BJ (cell line): ENCODE results near the gene ARHGAP24. TPM values are rescaled to one million over a fixed set of nuclear protein-coding genes. Genes with fewer than 3 reads are reported as not detected.

Source experiments
- CTCF ChIA-PET: fragments of 350-600 bp; formaldehyde crosslinking; extraction: SDS; loops from one replicate; lab custom pipeline; 2021; ENCODE audit warnings: antibody characterized with exemption, inconsistent platforms; lab: Yijun Ruan, JAX
- POLR2A ChIA-PET: fragments of 300-600 bp; sonication (Branson Sonifier 250); formaldehyde crosslinking; extraction: SDS; loops from one replicate; lab custom pipeline; 2021; ENCODE audit warnings: antibody characterized with exemption; lab: Charles Lee
- DNase-seq: peaks from one replicate; pipeline ENCODE4 v3.0.0-alpha.2; 2011; ENCODE audit warnings: low read depth
- H3K27me3 ChIP-seq: 2 replicates; pipeline ENCODE4 v1.6.0; 2011; ENCODE audit warnings: low read length; ENCODE audit not compliant: control insufficient read depth, insufficient read depth
- H3K36me3 ChIP-seq: 2 replicates; pipeline ENCODE4 v1.5.1; 2011; ENCODE audit warnings: low read length; ENCODE audit not compliant: control insufficient read depth, insufficient read depth
- H3K4me3 ChIP-seq: 2 replicates; pipeline ENCODE4 v1.5.1; 2011; ENCODE audit warnings: low read depth, mild to moderate bottlenecking, control low read depth, low read length
- polyA plus RNA-seq: library from polyadenylated mRNA; depleted of rRNA; stranded (reverse); fragments of >200 nt; gene quantifications from 2 replicates; pipeline ENCODE4 v1.2.3, GENCODE V29; 2011
- TF ChIP-seq, protein P1 (sequence below): IDR thresholded peaks from 2 replicates; pipeline ENCODE4 v1.5.1; 2011; ENCODE audit warnings: low read depth, mild to moderate bottlenecking, control low read depth, inconsistent platforms, low read length, moderate library complexity; ENCODE audit not compliant: insufficient read depth

Gene ARHGAP24
- polyA plus RNA-seq, 1 experiment = 17.7 TPM

DNA sequence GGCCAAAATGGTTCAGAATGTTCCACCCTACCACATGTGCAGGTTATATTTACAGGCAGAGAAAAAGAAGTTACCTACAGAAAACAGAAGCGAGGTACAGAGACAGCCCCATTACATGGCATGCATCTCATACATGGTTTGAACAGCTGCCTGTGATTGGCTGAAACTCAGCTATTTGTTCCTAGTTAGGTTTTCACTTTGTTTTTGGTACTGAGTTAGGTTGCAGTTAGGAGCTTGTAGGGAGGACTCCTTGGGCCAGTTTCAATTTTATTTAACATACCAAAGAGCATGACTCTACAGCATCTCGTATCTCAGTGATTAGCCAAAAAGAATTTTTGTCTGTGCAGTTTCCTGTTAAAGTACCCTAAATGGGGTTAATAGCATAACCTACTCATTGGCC is 492.9 kb downstream of the ARHGAP24 start:
- H3K36me3 ChIP-seq = no peaks in the 10 kb centered on the region
- ChIA-PET CTCF (interaction anchor here (1.1 to 3.1 kb wide), 8 partner anchors 11 to 212 kb away, joined by 3 to 13 read pairs (median 4); no protein-coding TSS in a partner anchor), POLR2A (no interaction called here)
- H3K4me3 ChIP-seq = no peak overlapping the region
- DNase-seq = no peak
- H3K27me3 ChIP-seq = no peaks in the 10 kb centered on the region
- TF ChIP-seq, protein P1, sequence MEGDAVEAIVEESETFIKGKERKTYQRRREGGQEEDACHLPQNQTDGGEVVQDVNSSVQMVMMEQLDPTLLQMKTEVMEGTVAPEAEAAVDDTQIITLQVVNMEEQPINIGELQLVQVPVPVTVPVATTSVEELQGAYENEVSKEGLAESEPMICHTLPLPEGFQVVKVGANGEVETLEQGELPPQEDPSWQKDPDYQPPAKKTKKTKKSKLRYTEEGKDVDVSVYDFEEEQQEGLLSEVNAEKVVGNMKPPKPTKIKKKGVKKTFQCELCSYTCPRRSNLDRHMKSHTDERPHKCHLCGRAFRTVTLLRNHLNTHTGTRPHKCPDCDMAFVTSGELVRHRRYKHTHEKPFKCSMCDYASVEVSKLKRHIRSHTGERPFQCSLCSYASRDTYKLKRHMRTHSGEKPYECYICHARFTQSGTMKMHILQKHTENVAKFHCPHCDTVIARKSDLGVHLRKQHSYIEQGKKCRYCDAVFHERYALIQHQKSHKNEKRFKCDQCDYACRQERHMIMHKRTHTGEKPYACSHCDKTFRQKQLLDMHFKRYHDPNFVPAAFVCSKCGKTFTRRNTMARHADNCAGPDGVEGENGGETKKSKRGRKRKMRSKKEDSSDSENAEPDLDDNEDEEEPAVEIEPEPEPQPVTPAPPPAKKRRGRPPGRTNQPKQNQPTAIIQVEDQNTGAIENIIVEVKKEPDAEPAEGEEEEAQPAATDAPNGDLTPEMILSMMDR = no peak

DNA sequence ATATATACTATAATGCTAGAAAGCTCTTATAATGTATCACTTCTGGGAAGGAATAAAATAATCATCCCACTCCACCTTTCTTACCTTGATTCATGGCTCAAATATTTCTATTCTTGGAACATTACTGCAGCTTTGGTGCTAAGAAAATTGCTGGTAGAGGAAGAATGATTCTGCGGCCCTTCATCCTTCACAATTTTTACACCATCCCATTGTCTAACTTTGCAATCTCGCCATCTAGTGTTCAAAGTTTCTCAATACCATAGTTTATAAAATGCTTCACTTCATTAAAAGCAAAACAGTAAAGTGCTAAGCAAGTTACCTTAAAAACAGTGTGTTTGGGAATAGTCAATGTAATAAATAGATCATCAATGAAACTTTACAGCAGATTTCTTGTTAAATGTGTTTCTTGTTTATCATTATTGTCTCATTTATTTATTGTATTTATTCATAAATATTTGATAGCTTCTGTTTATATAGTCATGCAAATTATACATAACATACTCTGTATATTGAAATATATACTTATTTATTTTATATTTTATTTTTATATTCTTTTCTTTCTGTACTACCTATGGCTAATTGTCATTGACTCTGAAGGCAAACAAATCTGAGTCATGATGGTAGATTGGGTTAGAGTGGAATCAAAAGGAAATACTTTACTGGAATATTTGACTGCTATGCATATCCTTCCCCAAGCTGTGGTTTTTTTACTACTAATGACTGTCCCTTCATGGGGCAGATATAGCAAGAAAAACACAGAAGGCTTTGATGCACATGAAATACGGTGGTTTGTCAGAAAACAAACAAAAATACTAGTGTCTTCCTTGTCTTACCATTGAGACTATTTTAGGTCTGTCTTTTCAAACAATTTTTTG is 494.2 kb downstream of the ARHGAP24 start:
- H3K27me3 ChIP-seq = no peaks in the 10 kb centered on the region
- POLR2A ChIA-PET = no interaction called here
- CTCF ChIA-PET = interaction anchor here (0.6 to 3.2 kb wide), 20 partner anchors 11 to 821 kb away, joined by 3 to 31 read pairs (median 4); no protein-coding TSS in a partner anchor
- TF ChIP-seq, protein P1 = peak; percentile 52
- H3K36me3 ChIP-seq = no peaks in the 10 kb centered on the region
- H3K4me3 ChIP-seq = no peak overlapping the region
- no peak for DNase-seq

DNA sequence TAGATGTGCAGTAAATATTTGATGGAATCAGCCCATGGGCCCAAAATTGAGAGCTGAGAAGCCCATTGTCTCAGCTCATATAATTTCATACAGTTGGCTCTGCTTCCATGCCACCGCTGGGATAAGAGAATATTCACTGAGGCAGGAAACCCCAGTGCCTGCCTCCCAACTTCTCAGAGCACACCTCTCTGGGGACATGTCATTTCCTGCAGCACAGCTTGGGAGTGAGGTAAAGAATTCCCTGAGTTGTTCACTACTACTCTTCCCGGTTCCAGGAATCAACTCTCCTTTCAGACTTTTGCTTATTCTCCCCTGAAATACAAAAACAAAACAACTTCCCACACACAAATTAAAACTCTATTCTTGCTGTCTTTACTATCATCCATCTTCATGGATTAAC is 495.6 kb downstream of the ARHGAP24 start:
- TF ChIP-seq, protein P1 = no peak
- CTCF ChIA-PET = interaction anchor here (1.9 to 3.2 kb wide), 4 partner anchors 14 to 173 kb away, joined by 4 to 31 read pairs (median 9); no protein-coding TSS in a partner anchor
- POLR2A ChIA-PET = no interaction called here

DNA sequence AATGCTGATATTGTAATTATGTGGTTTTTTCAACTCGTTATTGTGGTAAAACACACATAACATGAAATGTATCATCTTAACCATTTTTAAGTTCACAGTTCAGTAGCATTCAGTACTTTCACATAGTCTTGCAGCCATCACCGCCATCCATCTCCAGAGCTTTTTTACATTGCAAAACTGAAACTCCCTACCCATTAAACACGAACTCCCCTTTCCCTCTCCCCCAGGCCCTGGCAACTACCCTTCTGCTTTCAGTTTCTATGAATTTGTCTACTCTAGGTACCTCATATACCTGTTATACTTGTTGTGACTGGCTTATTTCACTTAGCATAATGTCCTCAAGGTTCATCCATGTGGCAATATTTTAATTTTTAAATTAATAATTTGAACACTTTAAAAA is 504.3 kb downstream of the ARHGAP24 start:
- POLR2A ChIA-PET = no interaction called here
- TF ChIP-seq, protein P1 = no peak
- CTCF ChIA-PET = interaction anchor here (0.6 to 0.8 kb wide), 3 partner anchors 11 to 65 kb away, joined by 3 to 6 read pairs (median 3); no protein-coding TSS in a partner anchor
- no peak for DNase-seq
- Histone ChIP-seq H3K27me3 (no peaks in the 10 kb centered on the region), H3K36me3 (no peaks in the 10 kb centered on the region; the same call in 1 of the 2 replicates), H3K4me3 (no peak overlapping the region)

More for the DNA sequence above, 495.6 kb downstream of the ARHGAP24 start:
- no peaks in the 10 kb centered on the region for H3K36me3 ChIP-seq
- DNase-seq = no peak
- no peaks in the 10 kb centered on the region for H3K27me3 ChIP-seq
- no peak overlapping the region for H3K4me3 ChIP-seq

DNA sequence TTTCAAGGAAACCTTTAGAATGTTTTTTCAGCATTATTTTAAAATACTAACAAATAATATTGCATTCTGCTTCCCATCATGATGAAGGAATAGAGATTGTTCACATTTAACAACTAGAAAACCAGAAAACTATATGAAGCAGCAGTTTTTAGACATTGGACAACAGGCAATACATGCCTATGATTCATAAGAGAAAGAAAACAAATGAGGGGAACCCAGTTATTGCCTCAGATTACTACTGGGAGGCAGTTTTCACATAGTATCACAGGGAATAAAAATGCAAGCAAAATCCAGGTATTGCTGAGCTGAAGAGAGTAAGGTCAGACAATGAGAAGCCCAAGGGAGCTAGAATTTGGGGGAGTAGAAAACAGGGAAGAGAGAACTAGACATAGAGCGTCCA is 511.3 kb downstream of the ARHGAP24 start:
- TF ChIP-seq, protein P1 = no peak
- Histone ChIP-seq H3K4me3 (no peak overlapping the region), H3K36me3 (no peaks in the 10 kb centered on the region; the same call in 1 of the 2 replicates), H3K27me3 (no peaks in the 10 kb centered on the region)
- POLR2A ChIA-PET = no interaction called here
- no peak for DNase-seq
- CTCF ChIA-PET = no interaction called here
